ENCODE data around the gene CUL3. TPM values are rescaled to one million over a fixed set of nuclear protein-coding genes. Genes with fewer than 3 reads are reported as not detected.
"Not testable (repeated sequence)": the region's sequence is repeated elsewhere in the genome, so short reads cannot be mapped to it uniquely, and the experiment has no call there.

Gene CUL3
- total and polyA plus RNA-seq, 2 experiments from 2014 or later, result 66.4 to 79.0 TPM

DNA sequence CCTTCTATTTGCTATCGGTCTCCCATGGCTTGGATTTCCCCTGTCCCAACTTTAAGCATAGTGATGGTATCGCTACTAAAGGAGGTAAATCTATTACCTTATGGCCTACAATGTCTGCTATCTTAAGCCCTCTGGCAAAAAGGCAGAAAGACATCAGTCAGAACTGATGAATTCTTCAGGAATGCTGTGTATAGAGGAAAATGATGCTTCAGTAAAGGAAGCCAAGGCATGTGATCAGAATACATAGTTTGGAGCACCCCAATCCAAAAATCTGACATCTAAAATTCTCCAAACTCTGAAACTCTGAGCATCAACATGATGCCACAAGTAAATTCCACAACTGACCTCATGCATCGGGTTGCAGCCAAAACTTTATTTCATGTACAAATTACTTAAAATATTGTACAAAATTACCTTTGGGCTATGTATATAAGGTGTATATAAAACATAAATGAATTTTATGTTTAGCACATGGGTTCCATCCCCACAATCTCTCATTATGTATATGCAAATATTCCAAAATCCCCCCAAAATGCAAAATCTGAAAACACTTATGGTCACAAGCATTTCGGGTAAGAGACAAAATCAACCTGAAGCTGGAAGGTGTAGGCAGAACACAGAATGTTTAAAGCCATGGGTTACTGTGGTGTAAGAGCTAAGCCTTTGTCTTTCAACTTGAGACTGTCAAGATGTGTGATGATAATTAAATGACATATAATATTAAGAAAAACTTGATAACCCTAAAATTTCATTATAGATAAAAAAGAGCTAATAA lies 66.2 kb downstream of the CUL3 start:
- no peaks in the 10 kb centered on the region for H3K9me3 ChIP-seq (ENCODE audit: low read depth)
- H3K79me2 ChIP-seq, result peaks cover 98% of the 10 kb centered on the region
- H3K27me3 ChIP-seq, result no peaks in the 10 kb centered on the region
- WGBS (ENCODE audit: low lambda C conversion rate, missing lambda C conversion rate), result 92% methylated on average over 4 of the region's 4 CpGs
- peaks cover 63% of the 10 kb centered on the region for H4K20me1 ChIP-seq (ENCODE audit: insufficient read depth, poor library complexity, severe bottlenecking)
- no peak overlapping the region for H3K27ac ChIP-seq
- H2AFZ ChIP-seq, result no peak overlapping the region
- DNase-seq (ENCODE audit: low spot score), result no peak
- peaks cover 22% of the 10 kb centered on the region for H3K4me1 ChIP-seq (ENCODE audit: insufficient read depth)
- no peak overlapping the region for H3K4me3 ChIP-seq
- H3K4me2 ChIP-seq, result no peak overlapping the region
- TF ChIP-seq EZH2 (IDR thresholded peaks at IDR 0.05; ENCODE audit: borderline replicate concordance), result no peak
- H3K9me2 ChIP-seq (replicated peaks; ENCODE audit: insufficient read depth), result no peaks in the 10 kb centered on the region
- H3K36me3 ChIP-seq (replicated peaks; ENCODE audit: insufficient read depth, low read depth), result no peaks in the 10 kb centered on the region

DNA sequence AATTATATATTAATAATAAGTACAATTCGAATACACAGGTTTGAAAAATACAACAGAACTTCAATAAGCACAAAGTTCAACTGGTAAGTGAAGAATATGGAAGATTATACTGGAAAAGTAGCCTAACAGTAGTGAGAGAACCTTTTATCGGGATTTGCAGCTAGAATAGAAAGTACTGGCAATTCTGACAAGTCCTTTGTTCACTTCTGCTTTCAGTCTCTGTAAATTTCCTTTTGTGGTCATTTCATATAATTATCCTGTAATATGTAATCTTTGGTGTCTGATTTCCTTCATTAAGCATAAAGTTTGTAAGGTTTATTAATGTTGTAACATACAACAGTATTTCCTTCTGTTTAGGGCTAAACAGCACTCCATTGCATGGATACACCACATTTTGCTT lies 67.2 kb downstream of the CUL3 start:
- WGBS (ENCODE audit: low lambda C conversion rate, missing lambda C conversion rate), result 98% methylated on average over 2 of the region's 2 CpGs
- no peaks in the 10 kb centered on the region for H3K27me3 ChIP-seq
- peaks cover 97% of the 10 kb centered on the region for H3K79me2 ChIP-seq
- peaks cover 18% of the 10 kb centered on the region for H3K4me1 ChIP-seq (ENCODE audit: insufficient read depth)
- no peak overlapping the region for H2AFZ ChIP-seq
- no peak overlapping the region for H3K4me2 ChIP-seq
- TF ChIP-seq EZH2phosphoT487 (IDR thresholded peaks at IDR 0.05; ENCODE audit: low read depth, severe bottlenecking, unreplicated experiment) (no peak), EZH2 (IDR thresholded peaks at IDR 0.05; ENCODE audit: borderline replicate concordance) (no peak)
- TF ChIP-seq, protein P1, sequence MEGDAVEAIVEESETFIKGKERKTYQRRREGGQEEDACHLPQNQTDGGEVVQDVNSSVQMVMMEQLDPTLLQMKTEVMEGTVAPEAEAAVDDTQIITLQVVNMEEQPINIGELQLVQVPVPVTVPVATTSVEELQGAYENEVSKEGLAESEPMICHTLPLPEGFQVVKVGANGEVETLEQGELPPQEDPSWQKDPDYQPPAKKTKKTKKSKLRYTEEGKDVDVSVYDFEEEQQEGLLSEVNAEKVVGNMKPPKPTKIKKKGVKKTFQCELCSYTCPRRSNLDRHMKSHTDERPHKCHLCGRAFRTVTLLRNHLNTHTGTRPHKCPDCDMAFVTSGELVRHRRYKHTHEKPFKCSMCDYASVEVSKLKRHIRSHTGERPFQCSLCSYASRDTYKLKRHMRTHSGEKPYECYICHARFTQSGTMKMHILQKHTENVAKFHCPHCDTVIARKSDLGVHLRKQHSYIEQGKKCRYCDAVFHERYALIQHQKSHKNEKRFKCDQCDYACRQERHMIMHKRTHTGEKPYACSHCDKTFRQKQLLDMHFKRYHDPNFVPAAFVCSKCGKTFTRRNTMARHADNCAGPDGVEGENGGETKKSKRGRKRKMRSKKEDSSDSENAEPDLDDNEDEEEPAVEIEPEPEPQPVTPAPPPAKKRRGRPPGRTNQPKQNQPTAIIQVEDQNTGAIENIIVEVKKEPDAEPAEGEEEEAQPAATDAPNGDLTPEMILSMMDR (IDR thresholded peaks at IDR 0.05; ENCODE audit: poor library complexity), result no peak
- no peak overlapping the region for H3K27ac ChIP-seq
- no peak for DNase-seq (ENCODE audit: low spot score)
- H3K9me3 ChIP-seq (ENCODE audit: low read depth), result no peaks in the 10 kb centered on the region
- peaks cover 53% of the 10 kb centered on the region for H4K20me1 ChIP-seq (ENCODE audit: insufficient read depth, poor library complexity, severe bottlenecking)
- no peaks in the 10 kb centered on the region for H3K9me2 ChIP-seq (replicated peaks; ENCODE audit: insufficient read depth)
- no peaks in the 10 kb centered on the region for H3K36me3 ChIP-seq (replicated peaks; ENCODE audit: insufficient read depth, low read depth)
- H3K4me3 ChIP-seq, result no peak overlapping the region

DNA sequence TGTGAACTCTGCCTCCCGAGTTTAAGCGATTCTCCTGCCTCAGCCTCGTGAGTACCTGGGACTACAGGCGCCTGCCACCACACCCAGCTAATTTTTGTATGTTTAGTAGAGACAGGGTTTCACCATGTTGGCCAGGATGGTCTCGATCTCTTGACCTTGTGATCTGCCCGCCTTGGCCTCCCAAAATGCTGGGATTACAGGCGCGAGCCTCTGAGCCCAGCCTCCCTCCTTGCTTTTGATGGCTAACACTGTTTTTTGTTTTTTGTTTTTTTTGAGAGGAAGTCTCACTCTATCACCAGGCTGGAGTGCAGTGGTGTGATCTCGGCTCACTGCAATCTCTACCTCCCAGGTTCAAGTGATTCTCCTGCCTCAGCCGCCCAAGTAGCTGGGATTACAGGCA lies 68.8 kb downstream of the CUL3 start:
- H3K36me3 ChIP-seq (replicated peaks; ENCODE audit: insufficient read depth, low read depth); H3K9me3 ChIP-seq (ENCODE audit: low read depth); DNase-seq (ENCODE audit: low spot score); H3K27me3 ChIP-seq; H3K4me2 ChIP-seq; H3K27ac ChIP-seq; H2AFZ ChIP-seq; H3K9me2 ChIP-seq (replicated peaks; ENCODE audit: insufficient read depth); H3K4me3 ChIP-seq: not testable (repeated sequence)
- Histone ChIP-seq H3K79me2 (peaks cover 93% of the 10 kb centered on the region), H3K4me1 (ENCODE audit: insufficient read depth) (peaks cover 18% of the 10 kb centered on the region), H4K20me1 (ENCODE audit: insufficient read depth, poor library complexity, severe bottlenecking) (peaks cover 45% of the 10 kb centered on the region)
- WGBS (ENCODE audit: low lambda C conversion rate, missing lambda C conversion rate), result over 99% methylated on average over 9 of the region's 10 CpGs

DNA sequence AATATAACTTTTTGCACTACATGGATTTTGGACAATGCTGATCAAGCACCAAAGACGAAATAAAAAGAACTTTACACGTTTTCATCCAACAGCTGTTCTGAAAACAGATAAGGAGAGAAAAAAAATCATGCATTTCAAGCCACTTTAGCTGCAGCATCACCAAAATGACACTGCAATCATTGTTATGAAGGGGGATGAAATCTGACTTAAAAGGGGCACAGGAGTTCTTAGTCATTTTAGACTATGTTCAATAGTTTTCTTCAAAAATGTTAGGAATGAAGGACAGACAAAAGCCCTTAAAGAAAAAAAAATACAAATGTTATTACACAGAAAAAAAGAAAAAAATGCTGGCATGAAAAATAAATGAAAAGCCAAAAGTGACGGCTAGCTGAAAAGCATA lies 71.2 kb downstream of the CUL3 start:
- Histone ChIP-seq H3K9me2 (replicated peaks; ENCODE audit: insufficient read depth) (no peaks in the 10 kb centered on the region), H3K9me3 (ENCODE audit: low read depth) (no peaks in the 10 kb centered on the region), H3K27me3 (no peaks in the 10 kb centered on the region)

More for the DNA sequence above, 71.2 kb downstream of the CUL3 start:
- WGBS (ENCODE audit: low lambda C conversion rate, missing lambda C conversion rate), result 74% methylated on average over 3 of the region's 3 CpGs
- no peak overlapping the region for H2AFZ ChIP-seq
- H3K4me1 ChIP-seq (ENCODE audit: insufficient read depth), result peaks cover 3% of the 10 kb centered on the region
- H3K4me3 ChIP-seq, result no peak overlapping the region
- no peak for DNase-seq (ENCODE audit: low spot score)
- peaks cover 21% of the 10 kb centered on the region for H4K20me1 ChIP-seq (ENCODE audit: insufficient read depth, poor library complexity, severe bottlenecking)
- H3K27ac ChIP-seq, result no peak overlapping the region
- H3K79me2 ChIP-seq, result peaks cover 76% of the 10 kb centered on the region
- no peaks in the 10 kb centered on the region for H3K36me3 ChIP-seq (replicated peaks; ENCODE audit: insufficient read depth, low read depth)
- no peak overlapping the region for H3K4me2 ChIP-seq
- TF ChIP-seq EZH2 (IDR thresholded peaks at IDR 0.05; ENCODE audit: borderline replicate concordance), result no peak
- TF ChIP-seq, protein P1 (IDR thresholded peaks at IDR 0.05; ENCODE audit: poor library complexity), result no peak
- no peak for TF ChIP-seq EZH2phosphoT487 (IDR thresholded peaks at IDR 0.05; ENCODE audit: low read depth, severe bottlenecking, unreplicated experiment)

Data from hepatocyte (in vitro differentiated cells).